ENCODE data around the gene VPS26C. TPM values are rescaled to one million over a fixed set of nuclear protein-coding genes. Genes with fewer than 3 reads are reported as not detected.

VPS26C gene
- total RNA-seq, 1 donor from 2014 or later = 44.3 TPM

- Mint-ChIP-seq H3K27ac (ENCODE audit: unreplicated experiment) (no peak overlapping the region), H3K36me3 (ENCODE audit: low read depth) (peaks cover 49% of the 10 kb centered on the region)
Observed at GRCh38 chr21:37193676-37194075, 73.5 kb downstream of the VPS26C start.

DNA sequence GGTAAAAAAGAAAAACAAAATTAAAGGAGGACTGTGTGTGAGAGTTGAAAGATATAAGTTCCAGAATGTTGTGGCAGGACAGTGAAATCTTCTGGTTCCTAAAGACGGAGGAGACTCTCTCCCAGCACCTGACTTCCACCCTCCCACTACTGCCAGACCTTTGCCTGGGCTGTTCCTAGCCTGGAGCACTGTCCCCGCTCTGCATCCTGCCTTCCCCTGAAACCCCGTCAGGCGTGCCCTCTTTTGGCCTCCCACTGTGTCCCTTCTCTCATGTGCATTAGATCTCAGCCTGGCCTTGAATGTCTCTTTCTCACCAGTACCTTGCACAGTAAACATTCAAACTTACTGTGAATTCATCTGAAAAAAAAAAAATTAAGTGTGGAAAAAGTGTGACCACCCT is 74.1 kb downstream of the VPS26C start:
- H3K27ac Mint-ChIP-seq (ENCODE audit: unreplicated experiment) = no peak overlapping the region
- TF ChIP-seq CTCF (IDR thresholded peaks at IDR 0.05) = no peak
- H3K4me1 Mint-ChIP-seq (ENCODE audit: low read depth) = peaks cover 10% of the 10 kb centered on the region
- H3K27me3 Mint-ChIP-seq (ENCODE audit: low read depth) = no peaks in the 10 kb centered on the region
- no peak overlapping the region for H3K4me3 Mint-ChIP-seq (ENCODE audit: unreplicated experiment)
- no peak for DNase-seq (ENCODE audit: low spot score)
- no peaks in the 10 kb centered on the region for H3K9me3 Mint-ChIP-seq (ENCODE audit: low read depth)
- H3K36me3 Mint-ChIP-seq (ENCODE audit: low read depth) = peaks cover 48% of the 10 kb centered on the region

More at GRCh38 chr21:37193676-37194075, 73.5 kb downstream of the VPS26C start:
- no peak for TF ChIP-seq CTCF (IDR thresholded peaks at IDR 0.05)
- Mint-ChIP-seq H3K4me3 (ENCODE audit: unreplicated experiment) (no peak overlapping the region), H3K9me3 (ENCODE audit: low read depth) (no peaks in the 10 kb centered on the region), H3K4me1 (ENCODE audit: low read depth) (peaks cover 15% of the 10 kb centered on the region), H3K27me3 (ENCODE audit: low read depth) (no peaks in the 10 kb centered on the region)
- no peak for DNase-seq (ENCODE audit: low spot score)

- H3K9me3 Mint-ChIP-seq (ENCODE audit: low read depth) = no peaks in the 10 kb centered on the region
- peaks cover 9% of the 10 kb centered on the region for H3K4me1 Mint-ChIP-seq (ENCODE audit: low read depth)
- no peaks in the 10 kb centered on the region for H3K27me3 Mint-ChIP-seq (ENCODE audit: low read depth)
- DNase-seq (ENCODE audit: low spot score) = no peak
- no peak overlapping the region for H3K4me3 Mint-ChIP-seq (ENCODE audit: unreplicated experiment)
- peaks cover 41% of the 10 kb centered on the region for H3K36me3 Mint-ChIP-seq (ENCODE audit: low read depth)
- TF ChIP-seq CTCF (IDR thresholded peaks at IDR 0.05) = no peak
- peak overlapping the region; percentile 3 for H3K27ac Mint-ChIP-seq (ENCODE audit: unreplicated experiment)
Observed at GRCh38 chr21:37192019-37192418, 75.1 kb downstream of the VPS26C start.

DNA sequence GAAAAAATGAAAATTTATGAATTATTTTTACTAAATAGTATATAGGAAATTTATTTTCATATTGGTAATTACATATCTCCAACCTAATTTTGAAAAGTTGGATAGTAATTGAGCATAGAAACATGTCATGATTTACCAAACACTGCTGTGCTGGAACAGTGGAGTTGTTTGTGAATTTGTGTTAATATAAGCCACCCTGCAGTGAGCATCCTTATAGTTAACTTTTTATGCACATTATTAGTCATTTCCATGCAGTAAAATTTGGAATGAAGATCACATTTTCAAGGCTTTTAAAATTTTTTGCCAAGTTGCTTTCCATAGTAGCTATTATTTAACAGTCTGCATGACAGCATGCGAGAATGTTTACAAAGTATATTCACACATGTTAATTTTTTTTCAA is 78.3 kb downstream of the VPS26C start:
- no peak for DNase-seq (ENCODE audit: low spot score)
- no peaks in the 10 kb centered on the region for H3K9me3 Mint-ChIP-seq (ENCODE audit: low read depth)
- no peaks in the 10 kb centered on the region for H3K27me3 Mint-ChIP-seq (ENCODE audit: low read depth)
- H3K4me3 Mint-ChIP-seq (ENCODE audit: unreplicated experiment) = no peak overlapping the region
- peaks cover 38% of the 10 kb centered on the region for H3K36me3 Mint-ChIP-seq (ENCODE audit: low read depth)
- no peak overlapping the region for H3K27ac Mint-ChIP-seq (ENCODE audit: unreplicated experiment)
- TF ChIP-seq CTCF (IDR thresholded peaks at IDR 0.05) = no peak
- H3K4me1 Mint-ChIP-seq (ENCODE audit: low read depth) = peaks cover 3% of the 10 kb centered on the region

DNA sequence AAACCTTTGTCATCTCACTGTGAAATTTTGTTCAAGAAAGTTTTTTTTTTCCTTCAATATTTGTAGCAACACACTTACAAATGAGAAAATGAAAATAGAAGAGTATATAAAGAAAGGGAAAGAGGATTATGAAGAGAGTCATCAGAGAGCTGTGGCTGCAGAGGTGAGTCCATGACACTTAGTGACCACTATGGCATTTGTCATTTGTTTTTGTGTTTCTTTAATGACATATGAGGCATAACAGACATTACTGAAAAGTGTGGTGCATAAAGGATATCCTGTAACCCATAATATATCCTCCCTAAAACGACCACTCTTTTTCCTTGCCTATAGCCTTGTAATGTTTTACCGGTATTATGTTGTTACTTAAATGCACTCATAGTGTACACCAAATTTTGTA is 80.2 kb downstream of the VPS26C start:
- TF ChIP-seq CTCF (IDR thresholded peaks at IDR 0.05) = no peak
- DNase-seq (ENCODE audit: low spot score) = no peak
- Mint-ChIP-seq H3K4me3 (ENCODE audit: unreplicated experiment) (no peak overlapping the region), H3K27ac (ENCODE audit: unreplicated experiment) (no peak overlapping the region), H3K4me1 (ENCODE audit: low read depth) (no peaks in the 10 kb centered on the region), H3K36me3 (ENCODE audit: low read depth) (peaks cover 34% of the 10 kb centered on the region), H3K27me3 (ENCODE audit: low read depth) (no peaks in the 10 kb centered on the region), H3K9me3 (ENCODE audit: low read depth) (no peaks in the 10 kb centered on the region)

Measured in chondrocyte (in vitro differentiated cells).